ENCODE measurements around the gene SLC4A4. TPM values are rescaled to one million over a fixed set of nuclear protein-coding genes. Genes with fewer than 3 reads are reported as not detected.

SLC4A4 gene
- total RNA-seq, 1 donor from 2014 or later: 3.0 TPM

DNA sequence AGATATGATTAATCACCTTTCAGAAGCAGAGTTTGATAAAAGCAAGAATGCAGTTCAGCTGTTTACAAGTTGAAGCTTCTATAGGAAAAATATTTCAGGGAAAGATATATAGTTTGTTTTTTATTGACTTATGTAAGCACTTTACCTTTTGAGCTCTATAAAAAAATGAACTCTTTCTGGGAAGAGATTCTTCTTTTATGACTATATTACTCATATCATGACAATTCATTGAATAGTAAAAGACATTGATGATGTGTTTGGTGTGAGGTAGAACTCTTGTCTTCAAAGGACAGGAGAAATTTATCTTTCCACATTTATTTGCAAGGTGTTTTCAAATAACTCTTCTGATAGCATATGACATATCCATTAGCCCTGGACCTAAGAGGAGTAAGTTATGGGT is 156.6 kb downstream of the SLC4A4 start:
- no peak for FAIRE-seq
- no peak overlapping the region for H3K9ac ChIP-seq (ENCODE audit: low read length)
- H3K27me3 ChIP-seq (ENCODE audit: insufficient read depth, low read length): no peaks in the 10 kb centered on the region
- no peaks in the 10 kb centered on the region for H3K79me2 ChIP-seq (ENCODE audit: insufficient read depth, low read length)
- TF ChIP-seq EZH2 (IDR thresholded peaks at IDR 0.05; ENCODE audit: insufficient read depth, low read length) (no peak), CTCF (IDR thresholded peaks at IDR 0.05; ENCODE audit: insufficient read depth, low read depth, low read length) (no peak)
- H2AFZ ChIP-seq (ENCODE audit: low read depth, low read length): no peak overlapping the region
- no peak overlapping the region for H3K4me2 ChIP-seq (ENCODE audit: low read length)
- H3K9me3 ChIP-seq (ENCODE audit: insufficient read depth, low read depth, low read length): no peaks in the 10 kb centered on the region
- no peaks in the 10 kb centered on the region for H3K9me3 Mint-ChIP-seq (ENCODE audit: unreplicated experiment)
- H3K4me1 Mint-ChIP-seq (ENCODE audit: low read depth, unreplicated experiment): no peaks in the 10 kb centered on the region
- H3K36me3 Mint-ChIP-seq (ENCODE audit: low read depth, unreplicated experiment): peaks cover 1% of the 10 kb centered on the region
- H3K4me1 ChIP-seq (ENCODE audit: insufficient read depth, low read length): no peaks in the 10 kb centered on the region
- no peak overlapping the region for H3K4me3 Mint-ChIP-seq (ENCODE audit: unreplicated experiment)
- no peak for DNase-seq (ENCODE audit: low read depth)
- no peak overlapping the region for H3K4me3 ChIP-seq (ENCODE audit: insufficient read depth, low read depth, low read length)
- no peaks in the 10 kb centered on the region for H3K36me3 ChIP-seq (ENCODE audit: insufficient read depth, low read length)
- no peak overlapping the region for H3K27ac Mint-ChIP-seq (ENCODE audit: unreplicated experiment)
- H3K27me3 Mint-ChIP-seq (ENCODE audit: low read depth, unreplicated experiment): peaks cover 2% of the 10 kb centered on the region
- H3K27ac ChIP-seq (ENCODE audit: low read depth, low read length): no peak overlapping the region
- no peaks in the 10 kb centered on the region for H4K20me1 ChIP-seq (ENCODE audit: insufficient read depth, low read length)

DNA sequence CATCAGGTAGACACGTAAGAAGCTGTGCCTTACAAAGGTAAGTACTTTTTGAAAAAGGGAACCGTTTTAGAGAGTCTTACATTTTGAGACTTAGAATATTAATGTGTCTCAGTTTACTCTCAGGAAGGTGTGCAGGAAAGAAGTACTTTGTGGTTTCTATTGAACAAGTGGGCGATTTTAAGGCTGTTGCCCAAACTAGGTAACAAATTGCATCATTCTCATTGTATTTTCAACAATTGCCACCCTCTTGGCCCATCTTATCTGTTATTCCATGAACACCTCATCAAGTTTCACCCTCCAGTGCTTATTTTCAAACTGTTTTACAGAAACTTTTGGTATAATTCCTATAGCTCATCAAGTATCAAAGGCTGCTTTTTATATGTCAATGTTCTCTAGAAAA is 158.3 kb downstream of the SLC4A4 start:
- FAIRE-seq (no peak), DNase-seq (ENCODE audit: low read depth) (no peak)
- no peaks in the 10 kb centered on the region for H3K36me3 ChIP-seq (ENCODE audit: insufficient read depth, low read length)
- Mint-ChIP-seq H3K4me1 (ENCODE audit: low read depth, unreplicated experiment) (no peaks in the 10 kb centered on the region), H3K27ac (ENCODE audit: unreplicated experiment) (no peak overlapping the region), H3K9me3 (ENCODE audit: unreplicated experiment) (no peaks in the 10 kb centered on the region), H3K36me3 (ENCODE audit: low read depth, unreplicated experiment) (peaks cover 1% of the 10 kb centered on the region), H3K4me3 (ENCODE audit: unreplicated experiment) (no peak overlapping the region), H3K27me3 (ENCODE audit: low read depth, unreplicated experiment) (peaks cover 2% of the 10 kb centered on the region)
- H3K27ac ChIP-seq (ENCODE audit: low read depth, low read length): no peak overlapping the region
- H3K9me3 ChIP-seq (ENCODE audit: insufficient read depth, low read depth, low read length): no peaks in the 10 kb centered on the region
- H2AFZ ChIP-seq (ENCODE audit: low read depth, low read length): no peak overlapping the region
- no peak overlapping the region for H3K4me2 ChIP-seq (ENCODE audit: low read length)
- no peaks in the 10 kb centered on the region for H3K27me3 ChIP-seq (ENCODE audit: insufficient read depth, low read length)
- no peaks in the 10 kb centered on the region for H3K4me1 ChIP-seq (ENCODE audit: insufficient read depth, low read length)
- H3K79me2 ChIP-seq (ENCODE audit: insufficient read depth, low read length): no peaks in the 10 kb centered on the region
- TF ChIP-seq EZH2 (IDR thresholded peaks at IDR 0.05; ENCODE audit: insufficient read depth, low read length) (no peak), CTCF (IDR thresholded peaks at IDR 0.05; ENCODE audit: insufficient read depth, low read depth, low read length) (no peak)
- H3K9ac ChIP-seq (ENCODE audit: low read length): no peak overlapping the region
- no peaks in the 10 kb centered on the region for H4K20me1 ChIP-seq (ENCODE audit: insufficient read depth, low read length)
- H3K4me3 ChIP-seq (ENCODE audit: insufficient read depth, low read depth, low read length): no peak overlapping the region

DNA sequence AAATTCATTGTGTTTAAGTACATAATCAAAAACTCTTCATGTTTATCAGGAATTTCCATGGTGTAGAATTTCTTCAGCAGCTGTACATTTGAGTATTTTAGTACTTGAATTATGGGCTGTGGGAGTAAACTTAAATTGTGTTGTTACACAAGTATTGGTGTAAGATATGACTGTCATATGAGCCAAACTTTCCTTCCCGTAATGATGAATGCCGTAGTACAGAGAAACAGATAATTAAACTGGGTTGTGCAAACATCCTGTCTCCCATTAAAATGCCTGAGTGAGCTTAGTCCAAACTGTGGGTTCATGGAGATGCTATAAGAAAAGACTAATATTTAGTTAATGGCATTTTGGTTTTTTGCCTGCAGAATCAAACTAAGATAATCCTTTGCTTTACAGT is 159.2 kb downstream of the SLC4A4 start:
- Mint-ChIP-seq H3K4me1 (ENCODE audit: low read depth, unreplicated experiment) (no peaks in the 10 kb centered on the region), H3K36me3 (ENCODE audit: low read depth, unreplicated experiment) (peaks cover 1% of the 10 kb centered on the region), H3K27me3 (ENCODE audit: low read depth, unreplicated experiment) (peaks cover 2% of the 10 kb centered on the region), H3K9me3 (ENCODE audit: unreplicated experiment) (no peaks in the 10 kb centered on the region), H3K4me3 (ENCODE audit: unreplicated experiment) (no peak overlapping the region), H3K27ac (ENCODE audit: unreplicated experiment) (no peak overlapping the region)
- no peak overlapping the region for H3K27ac ChIP-seq (ENCODE audit: low read depth, low read length)
- FAIRE-seq (peak; percentile 13), DNase-seq (ENCODE audit: low read depth) (peak; percentile 40)
- H3K4me3 ChIP-seq (ENCODE audit: insufficient read depth, low read depth, low read length): no peak overlapping the region
- no peaks in the 10 kb centered on the region for H3K36me3 ChIP-seq (ENCODE audit: insufficient read depth, low read length)
- TF ChIP-seq CTCF (IDR thresholded peaks at IDR 0.05; ENCODE audit: insufficient read depth, low read depth, low read length): no peak
- no peak for TF ChIP-seq EZH2 (IDR thresholded peaks at IDR 0.05; ENCODE audit: insufficient read depth, low read length)
- no peak overlapping the region for H2AFZ ChIP-seq (ENCODE audit: low read depth, low read length)
- H3K9ac ChIP-seq (ENCODE audit: low read length): no peak overlapping the region
- H3K9me3 ChIP-seq (ENCODE audit: insufficient read depth, low read depth, low read length): no peaks in the 10 kb centered on the region
- no peaks in the 10 kb centered on the region for H3K27me3 ChIP-seq (ENCODE audit: insufficient read depth, low read length)
- no peaks in the 10 kb centered on the region for H3K79me2 ChIP-seq (ENCODE audit: insufficient read depth, low read length)
- no peaks in the 10 kb centered on the region for H4K20me1 ChIP-seq (ENCODE audit: insufficient read depth, low read length)
- H3K4me2 ChIP-seq (ENCODE audit: low read length): no peak overlapping the region
- H3K4me1 ChIP-seq (ENCODE audit: insufficient read depth, low read length): no peaks in the 10 kb centered on the region
